LNCAP (cell line): ENCODE measurements around the gene MPP7.

ENCODE experiments used
- CTCF ChIP-seq: fragments of 450-650 bp; IDR thresholded peaks from 2 replicates; pipeline ENCODE4 v1.5.1; 2017; ENCODE audit warnings: mild to moderate bottlenecking

MPP7 gene

GRCh38 chr10:28280652-28281051, 22.2 kb downstream of the MPP7 start:
- TF ChIP-seq CTCF: no peak

- no peak for TF ChIP-seq CTCF
Observed at GRCh38 chr10:28279878-28280277, 23.0 kb downstream of the MPP7 start.

GRCh38 chr10:28278842-28279241, 24.0 kb downstream of the MPP7 start:
- no peak for TF ChIP-seq CTCF

- no peak for TF ChIP-seq CTCF
Observed at GRCh38 chr10:28276384-28276783, 26.5 kb downstream of the MPP7 start.

- TF ChIP-seq CTCF: no peak
Observed at GRCh38 chr10:28274475-28274874, 28.4 kb downstream of the MPP7 start.

- no peak for TF ChIP-seq CTCF
Observed at GRCh38 chr10:28273343-28273742, 29.5 kb downstream of the MPP7 start.

- no peak for TF ChIP-seq CTCF
Observed at GRCh38 chr10:28269842-28270456, 32.9 kb downstream of the MPP7 start.
